CD4-positive, alpha-beta T cell treated with Interleukin-4 for 4 hours (primary cell): ENCODE results near the gene TOMT.
A peak's percentile ranks its signal among the peaks of the same experiment; 100 is the strongest.

ENCODE experiments used
- DNase-seq: peaks from one replicate; pipeline ENCODE4 v3.0.0-alpha.2; 2020

TOMT gene, protein sequence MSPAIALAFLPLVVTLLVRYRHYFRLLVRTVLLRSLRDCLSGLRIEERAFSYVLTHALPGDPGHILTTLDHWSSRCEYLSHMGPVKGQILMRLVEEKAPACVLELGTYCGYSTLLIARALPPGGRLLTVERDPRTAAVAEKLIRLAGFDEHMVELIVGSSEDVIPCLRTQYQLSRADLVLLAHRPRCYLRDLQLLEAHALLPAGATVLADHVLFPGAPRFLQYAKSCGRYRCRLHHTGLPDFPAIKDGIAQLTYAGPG

DNA sequence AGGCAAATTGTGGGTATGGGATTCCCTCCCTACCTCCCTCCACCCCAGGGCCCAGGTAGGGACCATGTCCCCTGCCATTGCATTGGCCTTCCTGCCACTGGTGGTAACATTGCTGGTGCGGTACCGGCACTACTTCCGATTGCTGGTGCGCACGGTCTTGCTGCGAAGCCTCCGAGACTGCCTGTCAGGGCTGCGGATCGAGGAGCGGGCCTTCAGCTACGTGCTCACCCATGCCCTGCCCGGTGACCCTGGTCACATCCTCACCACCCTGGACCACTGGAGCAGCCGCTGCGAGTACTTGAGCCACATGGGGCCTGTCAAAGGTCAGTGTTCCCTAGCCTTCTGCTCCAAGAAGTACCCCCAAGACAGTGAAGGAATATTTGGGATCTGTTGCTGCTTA, at the start of gene TOMT:
Gene TOMT, plus strand, starts transcription at position 37 of the 400 bp plus-strand sequence. Its CDS starts 28 bp downstream, at position 65.
- no peak for DNase-seq

DNA sequence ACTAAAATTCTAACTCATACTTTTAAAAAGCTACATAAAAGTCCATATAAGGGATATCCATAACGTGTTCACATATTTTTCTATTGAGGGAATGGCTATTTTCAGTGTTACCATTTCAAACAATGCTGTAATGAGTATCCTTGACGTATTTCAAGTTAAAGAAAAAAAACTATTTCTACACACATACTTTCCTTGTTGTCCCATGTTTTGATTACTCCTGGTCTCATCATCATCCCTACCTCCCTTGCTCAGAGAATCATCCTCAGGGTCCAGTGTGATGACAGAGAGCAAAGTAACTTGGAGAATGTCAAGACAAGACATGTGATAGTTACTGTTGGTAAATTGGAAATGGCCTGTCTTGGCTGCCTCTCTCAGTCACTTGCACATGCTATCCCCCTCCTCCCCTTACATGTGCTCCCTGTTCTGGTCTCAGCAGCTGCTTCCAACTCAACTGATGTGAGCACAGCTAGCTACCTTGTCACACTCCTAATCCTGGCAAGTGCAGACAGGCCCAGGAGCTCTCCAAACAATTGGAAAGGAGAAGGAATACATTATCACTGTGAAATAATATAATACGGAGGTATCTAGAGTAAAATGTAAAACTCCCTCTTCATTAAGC, 47.2 kb upstream of the TOMT start:
- no peak for DNase-seq

DNA sequence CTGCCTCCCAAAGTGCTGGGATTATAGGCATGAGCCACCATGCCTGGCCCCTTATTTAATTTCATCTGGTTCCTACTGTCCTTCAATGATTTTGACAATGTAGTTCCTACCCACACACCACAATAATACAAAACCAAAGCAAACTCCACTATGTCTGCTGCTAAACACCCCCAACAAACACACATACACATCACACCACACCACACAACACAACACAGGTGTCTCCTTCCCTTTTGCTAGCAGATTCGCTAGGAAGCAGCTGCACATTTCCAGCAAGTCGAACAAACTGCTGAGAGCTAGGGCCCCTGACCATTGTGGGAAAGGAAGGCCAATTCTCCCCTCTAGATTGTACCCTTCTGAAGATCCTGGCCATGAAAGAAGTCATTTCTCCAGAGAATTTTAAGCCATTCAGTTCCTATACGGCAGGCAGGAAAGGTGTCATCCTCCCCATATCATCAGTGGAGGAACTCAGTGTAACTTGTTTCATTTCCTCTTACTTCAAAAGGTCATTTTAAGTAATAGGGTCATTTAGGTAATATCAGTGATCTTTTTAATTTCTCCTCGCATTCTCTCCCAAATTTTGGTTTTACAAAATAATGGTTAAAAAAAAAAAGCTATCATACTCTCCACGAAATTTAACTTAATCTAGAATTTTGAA, 43.9 kb upstream of the TOMT start:
- DNase-seq = no peak

DNA sequence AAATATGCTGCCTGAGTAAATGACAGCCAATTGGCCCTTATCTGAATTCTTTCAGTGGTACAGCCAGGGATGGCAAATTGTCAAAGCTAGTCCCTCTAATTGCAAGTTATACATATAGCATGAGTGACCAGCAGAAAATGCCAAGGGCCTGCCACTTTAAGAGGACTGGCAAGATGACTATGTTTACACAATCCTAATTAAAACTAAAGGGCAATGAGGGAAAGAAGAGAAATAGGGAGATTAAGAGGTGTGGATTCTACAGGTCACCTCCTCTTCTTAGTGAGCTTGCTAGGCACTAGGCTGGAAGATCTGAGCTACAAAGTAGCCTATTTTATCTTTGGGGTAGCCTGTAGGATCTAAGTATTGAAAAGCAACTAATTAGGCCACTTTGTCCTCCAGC, 38.9 kb upstream of the TOMT start:
- no peak for DNase-seq

DNA sequence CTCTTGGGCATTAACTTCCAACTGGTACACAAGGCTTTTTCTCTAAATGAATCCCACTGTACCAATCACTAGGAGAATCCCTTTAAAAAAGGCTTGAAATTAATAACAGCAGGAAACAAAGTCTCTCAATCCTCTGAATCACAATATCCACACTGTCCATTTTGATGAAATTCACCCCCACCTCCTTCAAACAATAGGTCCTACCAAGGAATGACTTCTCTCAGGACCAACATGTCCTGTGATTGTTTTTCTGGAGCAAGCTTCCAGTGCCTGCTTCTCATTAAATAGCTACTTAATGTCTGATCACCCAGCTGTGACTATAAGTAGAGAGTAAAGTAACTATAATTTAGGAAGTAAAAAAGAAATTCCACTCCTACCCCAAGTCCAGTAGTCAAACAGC, 38.5 kb upstream of the TOMT start:
- no peak for DNase-seq

DNA sequence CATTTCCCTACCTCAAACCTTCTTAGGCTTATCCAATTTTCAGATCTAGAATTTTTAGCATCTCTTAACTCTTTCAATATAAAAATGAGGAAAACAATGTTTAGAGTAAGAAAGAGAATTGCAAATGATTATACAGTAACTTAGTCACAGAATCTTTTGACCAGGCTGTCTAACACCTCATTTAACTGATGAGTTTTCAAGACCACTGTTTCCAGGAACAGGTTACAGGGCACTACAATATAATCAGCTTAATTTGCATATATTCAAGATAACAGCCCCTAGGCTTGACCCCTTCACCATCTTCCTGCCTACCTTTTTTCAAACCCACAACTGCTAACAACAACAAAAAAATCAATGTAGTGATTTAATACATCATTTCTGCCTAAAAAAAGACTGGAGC, 38.0 kb upstream of the TOMT start:
- DNase-seq = no peak

DNA sequence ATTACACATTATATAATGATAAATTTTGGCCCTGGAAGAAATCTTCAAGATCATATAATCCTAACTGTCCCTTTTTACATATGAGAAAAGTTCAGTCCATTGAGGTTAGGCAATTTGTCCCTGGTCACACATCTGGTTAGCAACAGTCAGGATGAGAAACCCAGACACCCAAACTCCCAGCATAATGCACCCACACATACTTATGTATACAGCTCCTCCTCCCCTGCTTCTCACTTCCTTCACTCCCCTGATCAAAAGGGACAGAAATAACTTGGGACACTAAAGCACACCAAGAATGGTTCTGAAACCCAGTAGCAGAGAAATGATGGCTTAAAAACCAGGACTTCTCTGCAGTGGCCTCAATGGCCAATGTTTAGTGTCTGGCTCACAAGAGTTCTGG, 36.5 kb upstream of the TOMT start:
- DNase-seq = no peak

DNA sequence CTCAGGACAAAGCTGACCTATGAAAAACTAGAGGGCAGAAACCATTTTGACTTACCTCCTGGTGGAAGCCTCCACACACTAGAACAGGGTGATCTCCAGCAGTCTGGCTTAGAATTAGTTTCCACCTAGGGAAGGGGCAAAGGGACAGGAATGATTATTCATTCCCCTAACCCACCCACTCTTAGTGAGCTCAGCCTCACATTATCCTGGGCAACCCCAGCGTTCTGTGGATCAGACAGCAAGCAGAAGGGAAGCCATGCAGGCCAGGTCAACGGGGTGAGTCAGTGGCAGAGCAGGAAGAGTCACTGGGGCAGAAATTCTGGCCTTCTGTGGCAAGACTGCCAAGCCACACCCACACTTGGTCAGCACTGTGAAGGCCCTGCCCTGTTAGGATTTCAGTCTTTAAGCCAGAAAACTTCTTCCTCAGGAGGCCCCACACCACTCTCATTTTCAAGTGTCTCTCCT, 35.9 kb upstream of the TOMT start:
- DNase-seq = peak; percentile 9

DNA sequence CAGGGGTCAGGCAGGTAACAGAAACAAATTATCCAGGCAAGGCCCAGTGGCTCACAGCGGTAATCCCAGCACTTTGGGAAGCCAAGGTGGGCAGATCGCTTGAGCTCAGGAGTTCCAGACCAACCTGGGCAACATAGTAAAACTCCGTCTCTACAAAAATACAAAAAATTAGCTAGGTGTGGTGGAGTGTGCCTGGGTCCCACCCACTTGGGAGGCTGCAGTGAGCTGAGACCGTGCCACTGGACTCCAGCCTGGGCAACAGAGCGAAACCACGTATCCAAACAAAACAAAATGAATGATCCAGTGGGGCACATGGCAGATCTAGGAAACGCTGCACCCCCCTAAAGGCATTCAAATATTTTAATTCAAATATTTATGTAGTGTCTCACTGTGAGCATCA, 35.2 kb upstream of the TOMT start:
- DNase-seq = no peak

DNA sequence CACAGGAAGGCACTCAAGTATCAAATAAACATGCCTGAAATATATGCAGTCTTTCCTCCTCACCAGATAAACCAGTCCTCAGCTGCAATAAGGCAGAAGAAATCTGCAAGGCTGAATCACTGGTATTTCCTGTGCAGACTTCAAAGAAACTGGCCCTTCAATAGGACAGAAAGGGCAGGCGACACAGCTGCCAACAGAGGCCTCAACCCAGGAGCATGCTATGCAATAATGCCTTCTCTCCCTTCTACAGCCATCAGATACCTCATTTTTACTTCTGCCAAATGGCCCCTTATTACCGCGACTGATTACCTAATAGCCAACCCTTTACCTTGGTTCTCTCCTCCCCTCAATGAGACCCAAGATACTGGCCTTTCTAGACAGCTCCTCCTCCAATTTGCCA, 33.4 kb upstream of the TOMT start:
- peak; percentile 25 for DNase-seq

DNA sequence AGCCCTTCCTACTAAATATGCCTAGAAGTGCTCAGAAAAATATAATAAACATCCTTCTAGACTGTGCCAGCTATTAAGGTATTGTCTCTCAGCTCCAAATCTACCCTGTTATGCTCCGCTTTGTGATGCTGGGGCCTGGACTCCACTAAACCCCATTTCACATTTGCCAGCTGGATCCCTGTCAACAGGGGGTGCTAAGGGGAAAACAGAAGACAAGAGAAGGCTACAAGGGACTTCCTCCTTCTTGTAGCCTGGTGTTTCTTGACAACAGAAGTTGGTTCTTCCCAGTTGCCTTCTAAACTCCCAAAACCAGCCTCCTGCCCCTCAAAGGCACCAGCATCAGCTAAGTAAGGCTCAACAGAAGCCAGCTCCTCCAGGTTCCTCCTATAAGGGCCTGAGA, 30.6 kb upstream of the TOMT start:
- DNase-seq = peak; percentile 24

DNA sequence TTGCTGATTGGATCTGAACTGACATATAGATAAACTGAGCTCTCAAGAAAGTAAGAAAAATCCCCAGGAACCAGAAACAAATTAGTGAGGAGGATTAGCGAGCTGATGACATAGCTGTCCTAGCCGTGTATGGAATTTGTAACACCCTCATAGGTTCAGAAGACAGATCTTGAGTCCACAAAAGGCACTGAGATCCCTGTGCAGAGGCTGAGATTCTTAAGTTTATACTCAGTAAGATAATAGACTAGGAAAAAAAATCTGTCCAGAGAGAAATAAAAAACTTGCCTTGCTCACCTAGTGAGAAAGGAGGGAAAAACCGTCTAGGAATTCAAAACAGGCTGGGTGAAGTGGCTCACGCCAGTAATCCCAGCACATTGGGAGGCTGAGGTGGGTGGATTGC, 30.0 kb upstream of the TOMT start:
- DNase-seq = no peak

DNA sequence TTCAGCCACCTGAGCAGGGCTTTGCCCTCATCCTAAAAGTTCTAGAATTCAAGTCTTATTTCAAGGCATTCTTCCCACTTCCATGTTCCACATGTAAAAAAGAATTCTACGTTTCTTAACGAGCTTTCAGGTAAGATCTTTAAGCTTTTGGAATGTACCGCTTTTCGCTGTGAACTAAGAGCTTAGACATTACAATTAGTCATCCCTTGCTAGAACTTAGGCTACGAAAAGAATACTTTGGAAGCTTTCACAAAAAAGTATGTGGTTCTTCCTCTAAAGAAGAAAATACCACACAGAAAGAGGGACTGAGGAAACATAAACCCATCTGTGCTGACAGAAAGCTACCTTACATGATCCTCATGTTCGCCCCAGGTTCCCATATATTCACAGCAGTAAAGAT, 27.2 kb upstream of the TOMT start:
- DNase-seq = no peak

DNA sequence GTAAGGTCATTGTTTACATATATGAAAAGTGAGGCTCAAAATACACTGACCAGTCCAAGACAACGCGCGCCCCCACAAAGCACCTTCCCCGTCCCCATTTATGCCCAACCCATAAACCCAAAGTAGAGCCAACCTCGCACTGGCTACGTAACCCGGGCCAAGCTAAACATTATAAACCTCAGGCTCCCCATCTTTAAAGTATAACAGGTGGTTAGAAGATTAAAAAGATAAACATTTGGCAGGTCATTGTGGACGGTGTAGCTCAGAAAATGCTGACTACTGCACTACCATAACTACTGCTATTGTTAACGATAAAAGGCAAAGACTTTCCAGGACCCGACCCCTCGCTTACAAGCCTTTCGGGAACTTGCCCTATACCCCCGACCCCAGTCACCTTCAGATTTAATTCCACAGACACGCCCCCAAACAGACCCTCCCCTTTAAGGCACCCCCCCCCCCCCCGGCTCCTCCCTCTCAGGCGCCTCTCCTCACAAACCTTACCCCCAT, 25.9 kb upstream of the TOMT start:
- peak; percentile 14 for DNase-seq

DNA sequence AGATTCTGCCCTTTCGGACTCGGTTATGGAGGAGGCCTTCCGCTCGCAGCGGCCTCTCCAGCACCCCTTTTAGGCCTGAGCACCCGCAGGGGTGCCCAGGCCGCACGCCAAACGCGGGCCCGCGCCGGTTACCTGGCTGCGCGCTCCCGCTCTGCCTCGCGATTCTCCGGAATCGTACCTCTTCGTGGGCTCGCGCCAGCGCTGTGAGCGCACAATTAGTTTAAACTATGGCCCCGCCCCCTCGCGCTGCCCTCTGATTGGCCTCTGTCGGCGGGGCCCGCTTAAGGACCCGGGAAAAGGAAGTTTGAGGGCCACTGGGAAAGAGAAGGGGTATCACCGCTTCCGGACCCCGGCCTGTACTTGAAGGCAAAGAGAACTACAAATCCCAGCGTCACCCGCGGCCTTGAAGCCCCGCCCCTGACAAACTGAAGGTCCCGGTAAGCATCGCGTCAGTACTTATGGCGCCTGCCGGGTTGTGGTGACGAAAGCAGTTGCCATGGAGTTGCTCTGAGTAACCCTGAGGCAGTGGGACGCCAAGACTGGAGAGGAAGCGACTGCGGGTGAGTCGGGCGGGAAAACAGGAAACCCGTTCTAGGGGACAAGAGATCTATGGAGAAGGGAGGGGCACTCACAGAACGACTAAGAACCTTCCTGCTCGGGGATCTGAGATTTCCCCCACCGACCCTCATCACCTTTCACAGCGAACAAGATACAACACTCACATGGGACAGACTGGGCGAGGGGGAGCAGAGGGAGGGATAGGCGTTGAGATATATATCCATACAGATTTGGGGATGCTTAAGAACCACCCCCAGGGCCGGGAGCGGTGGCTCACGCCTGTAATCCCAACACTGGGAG, 25.2 kb upstream of the TOMT start, which contains the start of the genes LRRC51 and NUMA1:
Gene LRRC51, plus strand, starts transcription at position 525 of the 858 bp plus-strand sequence. CDS start 8,234 bp downstream, outside the sequence.
Gene NUMA1, minus strand, starts transcription at position 217 of the 858 bp plus-strand sequence. CDS start 44,599 bp downstream, outside the sequence.
- peak; percentile 100 for DNase-seq

DNA sequence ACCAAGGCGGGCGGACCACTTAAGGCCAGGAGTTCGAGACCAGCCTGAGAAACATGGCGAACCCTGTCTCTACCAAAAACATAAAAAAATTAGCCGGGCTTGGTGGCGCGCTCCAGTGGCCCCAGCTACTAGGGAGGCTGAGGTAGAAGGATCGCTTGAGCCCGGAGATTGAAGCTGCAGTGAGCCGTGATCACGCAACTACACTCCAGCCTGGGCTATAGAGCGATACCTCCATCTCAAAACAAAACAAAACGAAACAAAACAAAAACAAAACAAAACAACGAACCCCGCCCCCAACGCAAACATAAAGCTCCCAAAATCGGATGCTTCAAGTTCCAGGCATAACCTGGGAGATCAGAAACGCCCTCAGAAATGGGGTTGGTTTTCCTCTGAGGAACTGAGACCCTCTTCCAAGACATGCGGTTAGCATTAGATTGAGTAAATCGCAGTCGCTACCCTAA, 24.5 kb upstream of the TOMT start:
- no peak for DNase-seq

DNA sequence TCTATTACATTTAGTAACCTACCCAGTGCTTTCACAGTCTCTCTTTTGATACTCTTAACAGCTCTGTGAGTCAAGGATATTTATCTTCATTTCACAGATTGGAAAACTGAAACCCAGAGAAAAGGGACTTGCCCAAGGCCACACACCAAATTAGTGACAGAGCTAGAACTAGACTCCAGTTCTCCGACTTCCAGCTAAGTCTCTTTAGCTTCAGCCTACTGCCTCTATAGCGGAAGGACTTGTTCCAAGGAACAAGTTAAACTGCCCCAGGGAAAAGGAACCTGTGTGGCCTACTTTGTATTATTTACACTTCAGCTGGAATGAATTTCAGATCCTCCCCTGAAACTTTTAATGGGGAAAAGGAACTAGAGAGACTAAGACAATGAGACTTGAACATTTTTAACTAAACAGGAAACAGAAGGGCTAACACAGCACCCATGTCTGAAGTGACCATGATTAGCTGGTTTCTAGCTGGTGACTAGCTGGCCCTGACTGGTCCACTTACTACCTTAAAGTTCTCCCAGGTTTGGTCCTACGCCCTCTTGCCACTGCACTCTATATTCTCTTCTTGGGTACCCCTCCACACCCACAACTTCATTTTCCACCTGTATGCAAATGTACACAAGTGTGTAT, 23.8 kb upstream of the TOMT start:
- DNase-seq = no peak

DNA sequence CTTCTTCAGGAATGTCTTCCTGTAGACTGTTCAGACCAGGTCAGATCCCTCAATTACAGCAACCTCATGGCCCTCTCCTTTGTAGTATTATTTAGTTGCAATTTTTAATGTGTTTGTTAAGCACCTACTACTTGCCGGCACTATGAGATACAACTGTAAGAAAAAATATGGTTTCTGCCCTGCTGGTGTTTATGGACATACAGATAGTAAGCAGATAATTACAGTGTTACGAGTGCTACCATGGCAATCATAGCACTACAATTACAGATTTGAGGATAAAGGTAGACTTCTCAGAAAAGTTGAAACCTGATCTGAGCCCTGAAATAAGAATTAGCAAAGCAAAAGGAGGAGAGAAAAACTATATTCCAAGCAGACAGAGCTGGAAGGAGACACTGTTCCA, 22.3 kb upstream of the TOMT start:
- DNase-seq = no peak

DNA sequence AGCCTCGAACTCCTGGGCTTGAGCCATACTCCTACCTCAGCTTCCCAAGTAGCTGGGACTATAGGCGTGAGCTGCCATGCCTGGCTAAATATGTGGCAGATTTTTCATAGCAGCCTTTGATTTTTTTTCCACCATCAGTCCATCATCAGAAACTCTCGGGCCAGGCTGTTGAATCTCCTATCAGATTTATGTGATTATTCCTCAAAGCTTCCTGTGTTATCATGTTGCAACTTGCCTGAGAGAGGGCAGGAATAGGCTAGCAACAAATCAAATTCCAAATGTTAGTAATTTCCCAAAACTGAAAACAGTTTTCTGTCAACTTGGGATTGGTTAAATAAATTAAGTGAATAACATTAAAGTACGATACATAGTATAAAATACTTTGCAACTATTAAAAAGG, 21.6 kb upstream of the TOMT start:
- DNase-seq = no peak

DNA sequence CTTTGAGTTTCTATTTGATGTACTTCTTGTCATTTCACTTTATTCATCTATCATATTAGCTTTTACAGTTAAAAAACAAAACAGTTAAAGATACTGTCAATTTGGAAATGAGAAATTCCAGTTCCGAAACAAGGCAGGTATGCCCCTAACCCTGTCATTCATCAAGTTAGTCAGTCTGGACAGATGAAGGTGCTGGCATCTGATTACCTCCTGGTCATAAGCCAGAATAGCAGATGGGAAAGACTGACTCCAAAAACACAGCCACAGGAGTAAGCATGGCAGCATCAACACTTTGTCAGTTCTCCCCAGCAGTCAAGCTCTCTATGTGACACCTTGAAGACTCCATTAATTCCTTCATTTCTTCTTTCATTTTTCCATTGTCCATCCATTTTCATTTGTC, 20.8 kb upstream of the TOMT start:
- no peak for DNase-seq

DNA sequence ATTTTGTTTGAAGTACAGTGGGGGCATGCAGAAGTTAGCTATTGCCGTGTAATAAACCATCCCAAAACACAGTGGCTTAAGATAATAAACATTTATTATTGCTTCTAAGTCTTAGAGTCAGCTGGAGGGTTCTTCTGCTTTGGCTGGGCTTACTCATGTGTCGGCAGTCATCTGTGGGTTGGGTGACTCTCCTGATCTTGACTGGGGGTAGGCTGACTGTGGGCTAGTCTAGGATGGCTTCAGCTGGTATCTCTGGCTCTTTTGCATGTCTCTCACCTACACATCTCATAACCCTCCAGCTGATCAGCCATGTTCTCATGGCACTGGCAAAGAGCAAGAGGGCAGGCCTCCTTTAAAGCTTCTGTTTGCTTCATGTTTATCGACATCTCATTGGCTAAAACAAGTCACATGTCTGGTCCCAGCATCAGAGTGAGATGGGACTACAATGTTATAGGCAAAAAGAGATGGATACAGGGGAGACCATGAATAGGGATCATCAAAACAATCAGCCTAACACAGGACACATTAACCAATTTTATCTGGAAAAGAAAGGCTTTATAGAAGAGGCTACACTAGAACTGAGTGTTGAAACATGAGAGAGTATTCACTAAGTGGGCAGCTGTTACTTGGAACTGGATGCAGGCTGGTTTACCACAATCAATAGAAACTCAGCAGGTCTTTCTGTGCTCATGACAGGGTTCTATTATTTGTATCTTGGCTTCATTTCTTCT, 19.9 kb upstream of the TOMT start:
- DNase-seq = no peak
